Lung (tissue), 12 donors: ENCODE data around the gene ALX3. TPM values are rescaled to one million over a fixed set of nuclear protein-coding genes. Genes with fewer than 3 reads are reported as not detected.
"Not testable (repeated sequence)": the region's sequence is repeated elsewhere in the genome, so short reads cannot be mapped to it uniquely, and the experiment has no call there.

Experiments
- ATAC-seq: fragments of 200-7000 bp; cut with Tn5 transposase; one replicate; pipeline ENCODE4 v1.9.1; 2020; ENCODE audit warnings: moderate number of reproducible peaks; ENCODE audit not compliant: insufficient read depth, low FRiP score
- DNase-seq, 3 donors: peaks; one replicate each; pipeline ENCODE4 v3.0.0-alpha.2; 2013 to 2017
- H3K27ac ChIP-seq, 2 donors: one replicate each; pipeline ENCODE4 v1.5.1; 2013; ENCODE audit warnings: mild to moderate bottlenecking in 2 of 2, moderate library complexity in 2 of 2, control low read depth in 1 of 2, inconsistent platforms in 1 of 2, low read depth in 1 of 2, low read length in 1 of 2
- H3K27me3 ChIP-seq, 3 donors: one replicate each; pipeline ENCODE4 v1.5.1; 2013; ENCODE audit warnings: low read length in 2 of 3; ENCODE audit not compliant: control insufficient read depth in 3 of 3, insufficient read depth in 3 of 3
- H3K36me3 ChIP-seq, 4 donors: one replicate each; pipeline ENCODE4 v1.5.1; 2013; ENCODE audit warnings: low read length in 4 of 4, mild to moderate bottlenecking in 1 of 4, moderate library complexity in 1 of 4; ENCODE audit not compliant: control insufficient read depth in 4 of 4, insufficient read depth in 4 of 4
- H3K4me1 ChIP-seq, 5 donors: one replicate each; pipeline ENCODE4 v1.5.1; 2013; ENCODE audit warnings: low read length in 5 of 5, mild to moderate bottlenecking in 2 of 5, moderate library complexity in 1 of 5; ENCODE audit not compliant: control insufficient read depth in 5 of 5, insufficient read depth in 5 of 5
- H3K4me3 ChIP-seq: one replicate; pipeline ENCODE4 v1.5.1; 2013; ENCODE audit warnings: mild to moderate bottlenecking, control low read depth, moderate library complexity
- H3K9ac ChIP-seq, 2 donors: one replicate each; pipeline ENCODE4 v1.5.1; 2013; ENCODE audit warnings: low read length in 2 of 2, control low read depth in 1 of 2; ENCODE audit not compliant: insufficient read depth in 1 of 2
- H3K9me3 ChIP-seq, 4 donors: one replicate each; pipeline ENCODE4 v1.5.1; 2013; ENCODE audit warnings: low read length in 3 of 4, mild to moderate bottlenecking in 1 of 4, moderate library complexity in 1 of 4; ENCODE audit not compliant: control insufficient read depth in 4 of 4, insufficient read depth in 3 of 4
- WGBS, 2 donors: extraction: QIAGEN DNeasy Blood & Tissue Kit; methylation state at CpG; one replicate each; pipeline ENCODE4 v1.1.7; 2013; 5-methylcytosine and 5-hydroxymethylcytosine counted together
- polyA plus RNA-seq, 2 donors: library from polyadenylated mRNA; stranded (reverse); fragments of 200-250 nt; gene quantifications; one replicate each; pipeline ENCODE4 v1.2.1, GENCODE V29; 2013
- total RNA-seq, 2 donors: library from RNA; depleted of rRNA in 1 of 2; stranded (reverse); fragments of >200 nt in 1 of 2; gene quantifications; one replicate each; pipeline ENCODE4 v1.2.1, GENCODE V29; 2014 to 2021
- TF ChIP-seq, protein P1 (sequence below): IDR thresholded peaks from 2 replicates; pipeline ENCODE4 v1.5.1; 2012; ENCODE audit warnings: mild to moderate bottlenecking; ENCODE audit errors: control extremely low read depth, extremely low read depth
- donor health status: control.
- donor health status: control.
- donor health status: Bipolar disorder and iron deficiency.
- donor health status: healthy.
- donor health status: DM: yes; HTN: yes; CAD: no.

ALX3 gene
- total and polyA plus RNA-seq, 4 donors, result 0.13 to 0.16 TPM; not detected in 2

DNA sequence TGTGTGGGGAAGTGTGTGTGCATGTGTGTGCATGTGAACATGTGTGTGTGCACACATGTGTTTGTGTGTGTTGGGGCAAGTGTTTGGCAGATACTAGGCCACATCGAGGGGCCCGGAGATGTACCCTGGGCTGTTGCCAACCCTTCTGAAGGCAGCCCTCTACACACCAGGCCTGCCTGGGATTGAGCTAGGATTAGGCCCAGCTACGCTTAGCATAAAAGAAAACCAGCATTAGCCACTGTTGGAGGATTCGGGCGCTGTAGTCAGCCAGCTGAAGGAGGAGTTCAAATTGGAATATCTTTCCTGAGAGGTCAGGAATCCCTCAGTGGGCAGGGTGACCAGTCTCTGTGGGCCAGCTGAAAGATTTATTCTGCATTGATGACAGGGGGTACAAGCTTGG is 10.6 kb upstream of the ALX3 start:
- H3K9ac ChIP-seq, result no peak overlapping the region
- TF ChIP-seq, protein P1, sequence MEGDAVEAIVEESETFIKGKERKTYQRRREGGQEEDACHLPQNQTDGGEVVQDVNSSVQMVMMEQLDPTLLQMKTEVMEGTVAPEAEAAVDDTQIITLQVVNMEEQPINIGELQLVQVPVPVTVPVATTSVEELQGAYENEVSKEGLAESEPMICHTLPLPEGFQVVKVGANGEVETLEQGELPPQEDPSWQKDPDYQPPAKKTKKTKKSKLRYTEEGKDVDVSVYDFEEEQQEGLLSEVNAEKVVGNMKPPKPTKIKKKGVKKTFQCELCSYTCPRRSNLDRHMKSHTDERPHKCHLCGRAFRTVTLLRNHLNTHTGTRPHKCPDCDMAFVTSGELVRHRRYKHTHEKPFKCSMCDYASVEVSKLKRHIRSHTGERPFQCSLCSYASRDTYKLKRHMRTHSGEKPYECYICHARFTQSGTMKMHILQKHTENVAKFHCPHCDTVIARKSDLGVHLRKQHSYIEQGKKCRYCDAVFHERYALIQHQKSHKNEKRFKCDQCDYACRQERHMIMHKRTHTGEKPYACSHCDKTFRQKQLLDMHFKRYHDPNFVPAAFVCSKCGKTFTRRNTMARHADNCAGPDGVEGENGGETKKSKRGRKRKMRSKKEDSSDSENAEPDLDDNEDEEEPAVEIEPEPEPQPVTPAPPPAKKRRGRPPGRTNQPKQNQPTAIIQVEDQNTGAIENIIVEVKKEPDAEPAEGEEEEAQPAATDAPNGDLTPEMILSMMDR, result no peak
- peaks cover 0 to 11% (median 0%) of the 10 kb centered on the region in 5 donors for H3K4me1 ChIP-seq
- H3K27me3 ChIP-seq, result peaks cover 0 to 50% (median 39%) of the 10 kb centered on the region in 3 donors
- H3K36me3 ChIP-seq, result no peaks in the 10 kb centered on the region
- no peak overlapping the region for H3K27ac ChIP-seq
- no peaks in the 10 kb centered on the region for H3K9me3 ChIP-seq
- ATAC-seq (no peak), DNase-seq (no peak)
- no peak overlapping the region for H3K4me3 ChIP-seq
- 93 to 94% methylated on average over 5 of the region's 5 CpGs for WGBS, 2 donors

GRCh38 chr1:110079995-110080394 is 9.5 kb upstream of the ALX3 start:
- H3K27ac ChIP-seq, ATAC-seq, H3K36me3 ChIP-seq, H3K9ac ChIP-seq, DNase-seq, H3K9me3 ChIP-seq, H3K4me3 ChIP-seq: not testable (repeated sequence)
- WGBS, 2 donors, result 96 to 98% methylated on average over 2 of the region's 2 CpGs
- H3K27me3 ChIP-seq, result peaks cover 0 to 41% (median 29%) of the 10 kb centered on the region in 3 donors
- peaks cover 0 to 11% (median 0%) of the 10 kb centered on the region in 5 donors for H3K4me1 ChIP-seq

- Histone ChIP-seq H3K4me1 (no peaks in the 10 kb centered on the region), H3K9ac (no peak overlapping the region), H3K4me3 (no peak overlapping the region), H3K36me3 (no peaks in the 10 kb centered on the region), H3K27me3 (peaks cover 0 to 42% (median 25%) of the 10 kb centered on the region in 3 donors), H3K9me3 (no peaks in the 10 kb centered on the region), H3K27ac (no peak overlapping the region)
- WGBS, 2 donors, result 87 to 94% methylated on average over 3 of the region's 3 CpGs
- ATAC-seq (no peak), DNase-seq (no peak)
- TF ChIP-seq, protein P1, result no peak
Measured at GRCh38 chr1:110076789-110077500, 6.5 kb upstream of the ALX3 start.

DNA sequence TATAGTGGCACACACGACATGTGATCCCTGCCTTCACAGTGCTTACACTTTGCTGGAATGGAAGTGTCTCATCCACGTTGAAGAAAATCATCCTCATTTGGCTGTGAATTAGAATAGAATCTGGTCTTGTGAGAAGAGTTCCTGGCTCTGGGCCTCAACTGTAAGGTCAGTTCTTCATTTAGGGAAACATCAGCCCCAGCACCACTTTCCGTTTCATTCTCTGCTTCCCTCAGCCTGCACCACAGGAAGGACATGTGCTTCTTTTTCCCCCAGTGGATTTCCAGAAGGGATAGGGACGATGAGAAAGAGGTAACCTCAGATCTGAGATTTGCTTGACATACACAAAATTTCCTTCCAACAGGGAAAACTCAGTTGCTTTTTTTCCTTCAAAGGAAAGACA is 3.7 kb upstream of the ALX3 start:
- no peak overlapping the region for H3K9ac ChIP-seq
- H3K4me1 ChIP-seq, result peaks cover 0 to 11% (median 0%) of the 10 kb centered on the region in 5 donors
- no peak for DNase-seq
- no peak overlapping the region for H3K4me3 ChIP-seq
- no peaks in the 10 kb centered on the region for H3K36me3 ChIP-seq
- WGBS, 2 donors, result 58 to 65% methylated on average over 4 of the region's 4 CpGs
- TF ChIP-seq, protein P1, result no peak
- no peaks in the 10 kb centered on the region for H3K9me3 ChIP-seq
- peaks cover 0 to 58% (median 46%) of the 10 kb centered on the region in 3 donors for H3K27me3 ChIP-seq
- ATAC-seq, result no peak
- H3K27ac ChIP-seq, result no peak overlapping the region
